Fibroblast of skin of left biceps (primary cell): ENCODE data around the gene SHANK3.
A peak's percentile ranks its signal among the peaks of the same experiment; 100 is the strongest.

Experiments
- DNase-seq, 2 experiments: peaks; one replicate each; pipeline ENCODE4 v3.0.0-alpha.2; 2013; ENCODE audit warnings: low read depth in 2 of 2

Gene SHANK3

DNA sequence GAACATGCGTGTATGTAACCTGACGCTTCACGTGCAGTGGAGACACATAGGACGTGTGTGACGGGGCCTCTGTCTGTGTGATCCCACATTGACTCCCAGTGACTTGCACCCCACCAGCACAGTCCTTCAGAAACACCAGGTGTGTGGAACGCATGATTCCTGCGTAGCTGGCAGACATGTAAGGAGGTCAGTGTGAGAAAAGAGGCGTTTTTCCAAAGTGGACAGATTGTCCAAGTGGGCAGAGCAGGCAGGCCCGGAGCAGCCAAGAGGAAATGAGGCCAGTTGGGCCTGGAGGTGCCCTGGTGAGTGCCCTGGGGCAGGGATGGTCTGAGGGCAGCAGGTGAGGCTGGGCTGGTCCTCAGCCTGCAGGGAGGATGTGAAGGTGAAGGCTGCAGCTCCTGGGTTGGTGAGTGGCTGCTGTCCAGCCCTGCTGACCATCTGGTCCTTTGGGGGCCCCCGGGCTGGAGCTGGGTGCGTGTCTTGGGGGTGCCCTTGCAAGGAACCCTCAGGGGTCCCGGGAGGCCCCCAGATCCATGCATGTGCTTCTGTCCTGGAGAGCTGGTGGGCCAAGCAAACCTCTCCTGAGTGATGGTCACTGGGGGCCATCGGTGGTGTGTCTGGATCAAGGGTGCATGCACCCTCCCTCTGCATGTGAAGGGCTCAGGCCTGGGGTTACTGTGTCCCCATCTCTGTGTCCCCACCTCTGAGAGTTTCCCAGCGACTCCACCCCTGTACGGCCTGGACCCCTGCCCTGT is 26.6 kb downstream of the SHANK3 start:
- DNase-seq, result no peak

DNA sequence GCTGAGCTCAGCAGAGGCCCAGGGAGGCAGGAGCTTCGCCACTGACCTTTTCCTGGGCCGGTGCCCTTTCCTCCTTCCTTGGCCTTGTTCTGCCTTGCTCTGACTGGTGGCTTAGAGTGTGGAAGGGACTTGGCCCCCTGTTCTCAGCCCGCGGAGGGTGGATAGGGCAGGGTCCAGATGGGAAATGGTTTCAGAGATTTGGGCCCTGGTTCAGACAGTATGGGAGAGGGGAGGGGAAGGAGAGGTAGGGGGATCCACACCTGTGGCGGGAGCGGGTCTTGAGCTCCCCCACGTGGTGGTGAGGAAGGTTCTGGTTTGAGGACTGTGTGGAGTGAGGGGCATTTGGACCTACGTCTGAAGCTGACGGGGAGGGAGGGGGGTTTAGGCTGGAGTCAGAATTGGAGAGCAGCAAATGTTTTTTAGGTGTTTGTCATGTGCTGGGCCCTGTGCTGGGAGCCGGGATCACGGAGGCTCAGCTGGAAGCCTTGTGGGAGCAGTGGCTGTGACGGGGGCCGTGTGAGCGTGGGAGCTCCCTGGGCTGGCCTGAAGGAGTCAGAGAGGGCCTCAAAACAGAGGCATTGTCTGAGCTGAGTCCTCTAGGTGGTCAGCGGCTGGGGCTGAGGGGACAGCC is 27.2 kb downstream of the SHANK3 start:
- no peak for DNase-seq

DNA sequence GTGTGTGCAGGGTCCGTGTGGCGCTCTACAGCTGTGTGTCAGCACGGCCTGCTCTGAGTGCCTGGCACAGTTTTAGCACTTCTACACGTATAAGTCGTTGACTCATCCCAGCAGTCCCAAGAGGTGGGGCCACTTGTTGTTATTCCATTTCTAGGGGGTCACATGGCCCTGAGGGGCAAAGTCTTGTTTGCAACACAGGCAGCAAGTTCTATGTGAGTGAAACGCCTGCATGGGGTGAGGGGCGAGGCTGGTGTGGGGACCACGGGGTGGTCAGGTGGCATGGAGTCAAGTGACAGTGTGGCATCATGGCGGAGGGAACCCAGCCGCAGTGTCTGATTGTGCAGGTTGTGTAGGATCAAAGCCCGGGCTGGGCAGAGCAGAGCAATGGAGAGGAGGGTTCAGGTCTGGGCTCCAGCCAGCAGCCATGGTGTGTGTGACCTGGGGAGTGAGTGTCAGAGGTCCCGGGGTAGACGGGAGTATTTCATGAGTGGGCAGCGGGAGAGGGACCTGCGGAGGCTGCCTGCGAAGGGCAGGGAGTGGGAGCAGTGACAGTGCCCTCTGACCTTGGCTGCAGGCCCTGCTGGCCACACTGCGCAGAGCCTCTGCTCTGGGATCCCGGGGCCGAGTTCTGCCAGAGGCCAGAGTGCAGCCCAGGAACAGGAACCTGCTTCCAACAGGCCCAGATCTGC is 27.9 kb downstream of the SHANK3 start:
- DNase-seq, result no peak

DNA sequence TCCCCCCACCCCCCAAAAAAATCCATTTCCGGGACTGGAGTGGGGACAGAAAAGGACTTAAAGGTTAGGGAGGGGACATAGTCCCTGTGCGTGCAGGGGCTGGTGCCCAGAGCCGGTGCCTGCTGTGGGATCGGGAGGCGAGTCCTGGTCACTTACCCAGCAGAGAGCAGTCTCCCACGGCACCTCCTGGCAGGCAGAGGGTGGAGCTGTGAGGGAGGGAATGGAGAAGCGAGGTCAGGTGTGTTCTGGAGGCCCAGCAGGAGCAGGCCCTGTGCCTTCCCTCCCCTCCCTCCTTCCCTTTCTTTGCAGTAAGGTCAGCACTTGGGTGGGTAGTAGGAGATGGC is 28.4 kb downstream of the SHANK3 start:
- DNase-seq, result no peak

DNA sequence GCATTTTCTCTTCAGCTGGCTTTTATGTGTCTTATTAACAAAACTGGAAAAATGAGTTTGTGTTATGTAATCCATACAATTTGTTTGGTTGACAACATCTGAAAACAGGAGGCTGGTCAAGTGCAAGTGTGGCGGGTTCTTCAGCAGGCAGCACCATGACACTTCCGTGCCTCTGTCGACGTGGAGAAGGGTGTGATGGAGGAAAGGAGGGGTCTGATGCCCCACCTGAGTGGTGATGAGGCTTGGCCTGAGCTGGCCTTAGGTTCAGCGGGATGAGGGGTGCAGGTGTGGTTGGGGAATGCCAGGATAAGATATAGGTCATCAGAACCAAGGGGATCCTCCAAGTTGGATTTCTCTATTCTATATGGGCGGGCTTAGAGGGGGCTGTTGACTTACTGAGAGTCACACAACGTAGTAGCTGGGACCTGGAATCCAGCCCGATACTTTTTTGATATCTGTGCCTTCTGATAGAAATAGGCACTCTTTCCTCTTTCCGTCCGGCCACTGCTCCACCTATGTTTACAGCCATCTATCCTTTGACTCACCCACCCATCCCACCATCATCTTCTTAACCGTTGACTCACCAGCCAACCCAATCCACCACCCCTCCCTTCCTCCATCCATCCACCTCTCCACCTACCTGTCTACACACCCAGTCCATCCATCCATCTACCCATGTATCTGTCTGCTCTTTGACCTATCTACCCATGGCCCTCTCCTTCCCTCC is 29.0 kb downstream of the SHANK3 start:
- DNase-seq, result no peak

DNA sequence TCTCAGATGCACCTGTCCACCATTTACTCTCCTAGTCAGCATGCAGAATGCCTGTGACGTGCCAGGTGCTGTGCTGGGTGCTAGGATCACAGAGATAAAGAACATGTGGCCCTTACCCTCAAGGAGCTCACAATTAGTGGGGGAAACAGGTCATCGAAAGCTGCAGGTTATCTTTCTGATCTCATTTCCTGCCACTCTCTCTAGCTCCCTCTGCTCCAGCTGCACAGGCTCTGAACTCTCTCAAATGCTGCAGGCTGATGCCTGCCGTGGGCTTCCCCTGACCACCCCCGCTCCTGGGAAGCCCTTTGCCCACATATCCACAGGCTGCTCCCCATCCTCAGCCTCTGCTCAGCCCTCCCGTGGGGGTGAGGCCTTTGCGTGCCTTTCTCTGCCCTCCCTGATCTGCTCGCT is 29.6 kb downstream of the SHANK3 start:
- DNase-seq, result no peak

DNA sequence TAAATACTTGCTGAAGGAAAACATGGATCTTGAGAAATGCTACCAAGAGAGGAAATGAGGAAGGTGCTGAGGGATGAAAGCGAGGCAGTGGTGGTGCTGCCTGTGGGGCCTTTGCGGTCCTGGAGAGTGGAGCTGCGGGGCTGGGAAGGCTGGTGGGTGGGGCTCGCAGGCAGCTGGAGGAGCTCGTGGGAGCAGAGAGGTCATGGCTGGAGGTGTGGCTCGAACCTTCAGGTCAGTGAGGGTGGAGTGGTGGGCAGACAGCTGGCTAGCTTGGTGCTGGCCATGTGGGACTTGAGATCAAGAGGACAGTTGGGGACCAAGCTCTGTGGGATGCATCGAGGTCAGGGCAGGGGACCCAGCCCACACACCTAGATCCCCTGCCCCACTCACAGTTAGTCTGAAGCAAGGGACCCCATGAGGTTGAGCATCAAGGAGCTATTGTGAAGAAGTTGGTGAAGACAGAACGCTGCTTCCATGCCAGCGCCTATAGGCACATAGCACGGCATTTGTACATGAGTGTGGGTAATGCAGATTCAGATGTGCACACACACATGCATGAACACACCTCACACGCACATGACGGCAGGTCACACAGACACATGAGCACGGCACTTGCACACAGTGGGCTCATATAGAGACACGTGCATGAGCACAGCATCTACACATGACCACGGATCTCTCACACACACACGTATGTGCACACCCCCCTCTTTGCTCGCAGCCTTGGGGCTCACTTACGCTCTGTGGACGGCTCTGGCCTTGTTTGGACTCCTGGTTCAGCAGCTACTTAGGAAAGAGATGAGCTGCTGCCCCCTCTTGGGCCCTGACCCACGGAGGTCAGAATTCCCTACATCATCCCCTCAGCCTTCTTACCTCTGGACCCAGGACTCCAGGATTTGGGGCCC is 30.4 kb downstream of the SHANK3 start:
- DNase-seq, result no peak

DNA sequence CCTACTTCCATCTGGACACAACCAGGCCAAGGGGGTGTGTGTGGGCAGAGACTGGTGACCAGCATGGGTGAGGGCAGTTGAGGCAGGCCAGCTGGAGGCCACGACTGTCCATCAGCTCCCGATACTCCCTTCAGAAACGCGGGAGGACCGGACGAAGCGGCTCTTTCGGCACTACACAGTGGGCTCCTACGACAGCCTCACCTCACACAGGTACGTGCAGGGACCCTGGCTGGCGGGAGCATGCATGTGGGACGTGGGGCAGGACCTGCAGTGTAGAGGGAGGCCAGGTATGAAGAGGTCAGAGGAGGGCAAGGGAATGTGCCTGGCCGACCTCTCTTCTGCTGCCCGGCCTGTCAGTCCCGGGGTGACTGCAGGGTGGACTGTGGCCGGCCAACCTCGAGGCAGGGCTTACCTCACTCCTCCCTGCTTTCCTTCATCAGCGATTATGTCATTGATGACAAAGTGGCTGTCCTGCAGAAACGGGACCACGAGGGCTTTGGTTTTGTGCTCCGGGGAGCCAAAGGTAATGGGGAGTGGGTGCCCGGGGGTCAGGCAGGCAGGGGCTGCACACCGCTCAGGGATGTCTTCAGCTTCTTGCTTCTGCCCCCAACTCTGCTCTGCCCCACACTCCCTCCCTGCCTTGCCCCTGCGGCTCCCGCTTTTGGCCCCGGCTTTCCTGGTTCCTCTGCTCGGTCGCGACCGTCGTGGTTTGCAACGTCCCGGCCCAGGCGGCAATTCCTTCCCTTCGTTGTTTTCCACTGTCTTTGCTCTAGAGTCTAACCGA is 31.3 kb downstream of the SHANK3 start:
- DNase-seq, result no peak

DNA sequence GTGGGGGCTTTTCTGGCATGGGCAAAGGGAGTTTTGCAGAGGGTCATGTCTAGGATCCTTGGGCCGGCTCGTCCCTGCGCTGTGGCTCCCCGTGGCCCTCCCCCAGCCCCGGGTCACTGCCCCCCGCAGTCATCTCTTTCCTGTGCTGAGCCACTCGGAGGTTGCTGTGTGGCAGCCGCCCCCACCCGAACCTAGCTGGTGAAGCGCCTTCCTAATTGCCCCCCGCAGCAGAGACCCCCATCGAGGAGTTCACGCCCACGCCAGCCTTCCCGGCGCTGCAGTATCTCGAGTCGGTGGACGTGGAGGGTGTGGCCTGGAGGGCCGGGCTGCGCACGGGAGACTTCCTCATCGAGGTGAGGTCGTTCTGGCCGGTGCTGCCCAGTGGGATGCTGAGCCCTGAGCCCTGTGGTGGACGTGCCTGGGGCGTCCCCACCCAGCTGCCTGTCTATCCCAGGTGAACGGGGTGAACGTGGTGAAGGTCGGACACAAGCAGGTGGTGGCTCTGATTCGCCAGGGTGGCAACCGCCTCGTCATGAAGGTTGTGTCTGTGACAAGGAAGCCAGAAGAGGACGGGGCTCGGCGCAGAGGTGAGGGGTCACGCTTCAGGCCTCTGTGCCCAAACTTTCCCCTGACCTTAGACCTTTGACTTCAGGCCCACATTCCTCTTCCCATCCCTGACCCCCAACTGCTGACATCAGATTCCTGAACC is 32.0 kb downstream of the SHANK3 start:
- DNase-seq, result no peak

DNA sequence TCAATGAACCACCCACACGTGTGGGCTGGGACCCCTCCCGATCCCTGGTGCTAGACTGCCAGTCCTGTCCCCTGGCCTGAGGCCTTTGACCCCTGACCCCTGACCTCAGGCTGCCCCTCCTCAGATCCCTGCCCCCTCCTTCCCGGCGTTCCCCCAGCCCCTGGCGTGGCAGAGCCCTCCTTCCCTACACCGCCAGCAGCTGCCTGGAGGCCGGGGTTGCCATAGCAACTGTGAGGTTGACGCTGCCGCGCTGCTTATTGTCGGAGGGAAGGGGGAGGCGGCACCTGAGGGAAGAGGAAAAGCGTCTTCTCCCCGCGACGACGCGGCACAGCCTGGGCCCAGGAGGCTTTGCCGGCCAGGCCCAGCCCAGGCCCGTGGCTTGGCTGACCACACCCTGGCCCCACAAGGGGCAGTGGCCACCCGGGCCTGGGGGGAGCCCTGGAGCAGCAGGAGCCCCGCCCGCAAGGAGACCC is 32.6 kb downstream of the SHANK3 start:
- peak; percentile 40 to 41 for DNase-seq

DNA sequence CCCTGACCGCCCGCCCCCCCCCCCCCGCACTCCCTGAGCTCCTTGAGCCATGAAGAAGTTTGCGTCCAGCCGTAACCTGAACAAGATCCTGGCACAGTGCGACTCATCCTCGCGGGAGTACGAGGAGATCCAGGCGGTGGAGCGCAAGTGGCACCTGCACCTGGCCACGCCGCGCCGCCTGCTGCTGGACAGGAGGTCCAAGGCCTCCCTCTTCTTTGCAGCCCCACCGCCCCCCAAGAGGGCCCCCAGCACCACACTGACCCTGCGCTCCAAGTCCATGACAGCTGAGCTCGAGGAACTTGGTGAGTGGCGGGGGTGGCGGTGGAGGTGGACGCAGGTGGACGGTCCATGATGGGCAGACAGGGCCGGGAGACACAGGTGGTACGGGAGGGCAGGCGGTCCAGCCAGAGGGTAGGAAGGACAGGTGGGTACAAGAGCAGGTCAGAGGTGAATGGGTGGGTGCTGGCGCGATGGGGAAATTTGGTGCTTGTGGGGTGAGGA is 33.3 kb downstream of the SHANK3 start:
- DNase-seq, result no peak

DNA sequence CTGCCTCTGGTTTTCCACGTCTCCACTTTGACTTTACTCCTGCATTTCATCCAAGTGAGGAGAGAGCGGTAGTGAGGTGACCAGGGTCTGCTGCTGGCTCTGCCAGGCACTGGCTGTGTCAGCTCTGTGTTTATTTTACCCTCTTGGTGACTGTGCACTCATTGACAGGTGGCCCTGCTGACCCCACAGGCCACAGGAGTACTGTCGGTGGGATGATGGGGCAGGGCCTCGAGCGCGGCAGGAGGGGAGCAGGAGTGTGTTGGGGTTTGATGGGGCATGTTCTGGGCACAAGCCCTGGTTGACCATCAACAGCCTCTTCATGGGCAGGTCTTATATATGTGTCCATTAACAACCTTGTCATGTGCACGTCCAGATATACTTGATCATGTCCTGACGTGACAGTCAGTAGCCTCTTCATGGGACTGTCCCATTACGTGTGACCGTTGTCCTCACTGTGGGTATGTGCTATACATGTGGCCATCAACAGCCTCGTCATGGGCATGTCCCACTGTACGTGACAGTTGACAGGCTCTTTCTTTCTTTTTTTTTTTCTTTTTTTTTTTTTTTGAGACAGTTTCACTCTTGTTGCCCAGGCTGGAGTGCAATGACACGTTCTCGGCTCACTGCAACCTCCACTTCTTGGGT is 34.0 kb downstream of the SHANK3 start:
- no peak for DNase-seq

DNA sequence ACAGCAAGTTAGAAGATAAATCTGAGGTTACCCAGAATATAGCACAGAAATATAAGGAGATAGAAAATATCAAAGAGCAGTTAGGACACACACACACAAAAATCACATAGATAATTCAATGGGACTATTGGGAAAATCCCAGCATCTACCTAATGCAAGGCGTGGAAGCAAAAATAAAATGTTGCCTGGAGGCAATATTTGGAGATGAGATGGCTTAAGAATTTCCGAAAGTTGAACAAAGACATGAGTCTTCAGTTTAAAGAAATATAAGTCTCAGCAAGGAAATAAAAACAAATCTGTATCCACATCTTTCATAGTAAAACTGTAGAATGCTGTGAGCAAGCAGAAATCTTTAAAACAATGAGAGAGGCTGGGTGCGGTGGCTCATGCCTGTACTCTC is 35.9 kb downstream of the SHANK3 start:
- no peak for DNase-seq

DNA sequence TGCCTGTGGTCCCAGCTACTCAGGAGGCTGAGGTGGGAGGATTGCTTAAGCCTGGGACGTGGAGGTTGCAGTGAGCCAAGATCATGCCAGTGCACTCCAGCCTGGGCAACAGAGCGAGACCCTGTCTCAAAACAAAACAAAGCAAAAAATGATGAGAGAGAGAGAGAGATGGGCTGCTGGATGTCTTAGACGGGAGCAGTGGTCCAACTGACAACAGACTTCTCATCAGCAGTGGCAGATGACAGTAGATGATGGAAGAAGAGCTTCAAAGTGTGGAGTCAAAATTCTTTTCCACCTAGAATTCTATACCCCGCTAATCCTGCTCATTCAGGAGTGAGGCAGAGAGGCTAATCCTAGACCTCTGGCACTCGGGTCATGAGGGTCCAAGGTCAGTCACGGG is 36.4 kb downstream of the SHANK3 start:
- no peak for DNase-seq

DNA sequence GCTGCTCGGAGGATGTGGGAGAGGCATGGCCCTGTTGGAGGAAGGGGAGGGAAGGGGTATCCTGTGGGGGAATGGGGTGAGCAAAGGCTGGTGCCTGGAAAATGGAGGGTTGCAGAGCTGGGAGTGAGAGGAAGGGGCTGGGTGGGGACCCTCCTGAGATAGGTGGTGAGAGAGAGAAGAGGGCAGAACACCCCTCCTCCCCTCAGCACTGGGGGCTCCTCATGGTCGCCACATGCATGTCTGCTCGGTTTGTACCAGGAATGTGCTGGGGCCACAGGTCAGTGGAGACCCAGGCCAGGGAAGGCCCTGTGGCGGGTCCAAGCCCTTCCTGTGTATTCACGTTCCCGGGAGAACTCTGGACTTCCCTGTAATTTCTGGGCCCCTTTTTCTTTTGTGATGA is 37.6 kb downstream of the SHANK3 start:
- DNase-seq, result no peak

DNA sequence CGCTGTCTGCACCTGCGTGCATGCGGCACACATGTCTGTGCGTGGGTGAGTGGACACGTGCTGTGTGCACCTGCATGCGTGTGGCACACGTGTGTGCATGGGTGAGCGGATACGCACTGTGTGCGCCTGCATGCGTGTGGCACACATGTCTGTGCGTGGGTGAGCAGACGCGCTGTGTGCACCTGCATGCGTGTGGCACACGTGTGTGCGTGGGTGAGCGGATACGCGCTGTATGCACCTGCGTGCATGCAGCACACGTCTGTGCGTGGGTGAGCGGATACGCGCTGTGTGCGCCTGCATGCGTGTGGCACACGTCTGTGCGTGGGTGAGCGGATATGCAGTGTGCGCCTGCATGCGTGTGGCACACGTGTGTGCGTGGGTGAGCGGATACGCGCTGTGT is 38.3 kb downstream of the SHANK3 start:
- no peak for DNase-seq

DNA sequence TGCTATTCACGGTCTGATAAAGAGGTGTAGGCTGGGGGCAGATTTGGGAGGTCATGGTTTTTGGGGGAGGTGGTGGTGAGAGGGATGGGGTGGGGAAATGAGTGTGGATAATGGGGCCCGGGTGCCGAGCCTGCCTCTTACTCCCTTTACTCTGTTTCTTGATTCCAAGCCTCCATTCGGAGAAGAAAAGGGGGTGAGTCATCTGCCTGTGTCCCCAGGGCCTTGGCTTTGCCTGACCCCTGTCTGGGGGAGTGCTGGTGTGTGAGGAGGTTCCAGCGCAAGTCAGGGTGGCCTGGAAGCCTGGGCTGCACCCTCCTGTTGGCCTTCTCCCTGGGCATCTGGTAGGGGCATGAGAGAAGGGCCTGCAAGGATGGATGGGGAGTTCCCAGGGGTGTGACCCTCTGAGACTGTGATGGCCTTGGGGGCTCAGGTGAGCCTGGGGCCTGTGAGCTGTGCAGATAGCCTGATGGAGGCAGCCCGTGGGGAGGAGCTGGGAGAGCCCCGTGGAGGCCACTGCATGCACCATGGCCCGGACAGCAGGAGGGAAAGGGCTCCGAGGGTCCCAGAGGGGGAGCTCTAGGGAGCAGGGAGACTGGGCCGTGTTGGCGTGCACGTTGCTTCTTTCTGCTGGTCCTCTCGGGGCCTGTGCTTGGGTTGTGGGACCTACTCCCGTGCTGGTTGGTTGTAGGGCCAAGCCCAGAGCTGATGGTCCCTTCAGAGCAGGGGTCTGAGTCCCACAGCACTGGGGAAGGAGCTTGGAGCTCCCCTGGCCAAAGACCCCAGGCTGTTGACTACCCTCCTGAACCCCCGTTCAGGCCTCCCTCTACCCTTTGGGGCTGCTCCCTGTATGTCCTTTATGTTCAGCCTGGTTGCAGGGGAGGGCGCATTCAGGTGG is 39.1 kb downstream of the SHANK3 start:
- DNase-seq, result no peak

DNA sequence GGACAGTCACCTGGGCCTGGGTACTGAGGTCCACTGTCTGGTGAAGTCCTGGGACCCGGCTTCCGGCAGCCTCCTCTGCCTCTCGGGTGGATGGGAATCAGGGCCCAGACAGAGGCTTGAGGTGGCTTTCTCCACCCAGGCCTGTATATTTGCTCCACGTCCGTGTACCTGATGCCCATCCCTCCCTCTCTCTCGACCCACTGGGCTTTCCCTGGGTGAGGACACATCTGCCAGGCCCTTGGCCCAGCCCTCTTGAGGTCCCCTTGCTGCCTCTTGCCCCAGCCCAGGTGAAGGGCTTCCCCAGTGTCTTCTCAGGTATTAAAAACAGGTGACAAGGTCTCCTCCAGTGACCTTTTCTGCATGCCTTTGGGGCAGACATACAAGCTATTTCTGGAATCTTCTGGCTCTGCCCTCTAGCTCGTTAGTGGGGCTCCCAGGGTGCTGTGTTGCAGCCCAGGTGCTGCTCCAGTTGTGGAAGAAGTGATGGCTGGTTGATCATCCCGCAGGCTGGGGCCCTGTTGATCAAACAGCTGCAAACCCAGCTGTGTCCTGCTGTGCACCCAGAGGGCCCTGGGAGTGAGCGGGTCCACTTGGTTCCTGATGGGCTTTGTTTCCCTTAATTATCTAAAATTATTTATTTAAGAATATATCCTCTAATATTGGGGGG is 39.9 kb downstream of the SHANK3 start:
- no peak for DNase-seq
